ENCODE results near the gene CRTC3.

Gene CRTC3

GRCh38 chr15:90637693-90638092 lies 108.0 kb downstream of the CRTC3 start:
- TF ChIP-seq CTCF (IDR thresholded peaks at IDR 0.05) = no peak

- no peak for TF ChIP-seq CTCF (IDR thresholded peaks at IDR 0.05)
Measured at GRCh38 chr15:90638201-90638691, 108.5 kb downstream of the CRTC3 start.

- no peak for TF ChIP-seq CTCF (IDR thresholded peaks at IDR 0.05)
Measured at GRCh38 chr15:90638963-90639362, 109.2 kb downstream of the CRTC3 start.

- no peak for TF ChIP-seq CTCF (IDR thresholded peaks at IDR 0.05)
Measured at GRCh38 chr15:90640862-90641261, 111.1 kb downstream of the CRTC3 start.

- no peak for TF ChIP-seq CTCF (IDR thresholded peaks at IDR 0.05)
Measured at GRCh38 chr15:90641581-90642463, 112.1 kb downstream of the CRTC3 start.

GRCh38 chr15:90642464-90643300 lies 113.0 kb downstream of the CRTC3 start:
- no peak for TF ChIP-seq CTCF (IDR thresholded peaks at IDR 0.05)

- no peak for TF ChIP-seq CTCF (IDR thresholded peaks at IDR 0.05)
Measured at GRCh38 chr15:90643301-90643632, 113.5 kb downstream of the CRTC3 start.

Measured in LNCAP (cell line).